GM18868 (cell line): ENCODE measurements around the gene AMOTL1.

Source experiments
- ATAC-seq: cut with Tn5 transposase; IDR thresholded peaks from one replicate; pipeline ENCODE4 v1.9.1; 2021; ENCODE audit warnings: mild to moderate bottlenecking, moderate library complexity; ENCODE audit not compliant: unreplicated experiment

Gene AMOTL1

GRCh38 chr11:94814272-94814976 is 46.3 kb downstream of the AMOTL1 start:
- ATAC-seq = no peak

GRCh38 chr11:94815705-94816344 is 47.7 kb downstream of the AMOTL1 start:
- ATAC-seq = no peak

- ATAC-seq = no peak
Observed at GRCh38 chr11:94820480-94820879, 52.3 kb downstream of the AMOTL1 start.

GRCh38 chr11:94821439-94821838 is 53.3 kb downstream of the AMOTL1 start:
- no peak for ATAC-seq

GRCh38 chr11:94822080-94822479 is 53.9 kb downstream of the AMOTL1 start:
- no peak for ATAC-seq

- no peak for ATAC-seq
Observed at GRCh38 chr11:94823102-94823732, 55.1 kb downstream of the AMOTL1 start.

GRCh38 chr11:94825031-94825430 is 56.9 kb downstream of the AMOTL1 start:
- ATAC-seq = no peak

GRCh38 chr11:94825481-94825880 is 57.3 kb downstream of the AMOTL1 start:
- ATAC-seq = no peak

- ATAC-seq = no peak
Observed at GRCh38 chr11:94826415-94826814, 58.3 kb downstream of the AMOTL1 start.

GRCh38 chr11:94828088-94828487 is 59.9 kb downstream of the AMOTL1 start:
- ATAC-seq = no peak

GRCh38 chr11:94830722-94831510 is 62.8 kb downstream of the AMOTL1 start:
- no peak for ATAC-seq

GRCh38 chr11:94831529-94831928 is 63.4 kb downstream of the AMOTL1 start:
- no peak for ATAC-seq

- no peak for ATAC-seq
Observed at GRCh38 chr11:94832604-94833235, 64.6 kb downstream of the AMOTL1 start.

- ATAC-seq = no peak
Observed at GRCh38 chr11:94834911-94835593, 66.9 kb downstream of the AMOTL1 start.

- no peak for ATAC-seq
Observed at GRCh38 chr11:94835594-94835927, 67.4 kb downstream of the AMOTL1 start.

- no peak for ATAC-seq
Observed at GRCh38 chr11:94837317-94837716, 69.2 kb downstream of the AMOTL1 start.

- no peak for ATAC-seq
Observed at GRCh38 chr11:94838027-94838731, 70.0 kb downstream of the AMOTL1 start.

- no peak for ATAC-seq
Observed at GRCh38 chr11:94840209-94840608, 72.1 kb downstream of the AMOTL1 start.

- no peak for ATAC-seq
Observed at GRCh38 chr11:94844031-94844430, 75.9 kb downstream of the AMOTL1 start.

- no peak for ATAC-seq
Observed at GRCh38 chr11:94845622-94846021, 77.5 kb downstream of the AMOTL1 start.
